NCI-H345 treated with DMSO at 0.1 percent for 48 hours (cell line): ENCODE data around the gene CEMIP2.

Experiments
- DNase-seq: peaks from one replicate; lab custom pipeline; 2025; ENCODE audit not compliant: unreplicated experiment; lab: John Stamatoyannopoulos, UW

CEMIP2 gene

GRCh38 chr9:71770170-71770569 is 1.9 kb upstream of the CEMIP2 start:
- no peak for DNase-seq

- peak; percentile 35 for DNase-seq
Observed at GRCh38 chr9:71769175-71770161, 1.2 kb upstream of the CEMIP2 start.

GRCh38 chr9:71767776-71768321 is 464 bp downstream of the CEMIP2 start:
- peak; percentile 22 for DNase-seq

GRCh38 chr9:71767163-71767775 is 1.0 kb downstream of the CEMIP2 start:
- no peak for DNase-seq

- no peak for DNase-seq
Observed at GRCh38 chr9:71766663-71767062, 1.6 kb downstream of the CEMIP2 start.

- no peak for DNase-seq
Observed at GRCh38 chr9:71765693-71766092, 2.6 kb downstream of the CEMIP2 start.

- no peak for DNase-seq
Observed at GRCh38 chr9:71764891-71765290, 3.4 kb downstream of the CEMIP2 start.

GRCh38 chr9:71764463-71764862 is 3.9 kb downstream of the CEMIP2 start:
- no peak for DNase-seq

GRCh38 chr9:71763832-71764231 is 4.5 kb downstream of the CEMIP2 start:
- no peak for DNase-seq

GRCh38 chr9:71762900-71763653 is 5.2 kb downstream of the CEMIP2 start:
- DNase-seq = no peak

- DNase-seq = no peak
Observed at GRCh38 chr9:71761938-71762353, 6.4 kb downstream of the CEMIP2 start.

GRCh38 chr9:71760901-71761300 is 7.4 kb downstream of the CEMIP2 start:
- DNase-seq = peak; percentile 35

GRCh38 chr9:71758785-71759184 is 9.5 kb downstream of the CEMIP2 start:
- DNase-seq = peak; percentile 64

GRCh38 chr9:71758277-71758676 is 10.0 kb downstream of the CEMIP2 start:
- DNase-seq = no peak

GRCh38 chr9:71756753-71757152 is 11.6 kb downstream of the CEMIP2 start:
- no peak for DNase-seq

GRCh38 chr9:71755869-71756268 is 12.4 kb downstream of the CEMIP2 start:
- no peak for DNase-seq

GRCh38 chr9:71755230-71755629 is 13.1 kb downstream of the CEMIP2 start:
- no peak for DNase-seq

GRCh38 chr9:71754151-71754550 is 14.2 kb downstream of the CEMIP2 start:
- no peak for DNase-seq

GRCh38 chr9:71752928-71753327 is 15.4 kb downstream of the CEMIP2 start:
- no peak for DNase-seq

GRCh38 chr9:71752352-71752751 is 16.0 kb downstream of the CEMIP2 start:
- DNase-seq = no peak

GRCh38 chr9:71748280-71748743 is 20.0 kb downstream of the CEMIP2 start:
- DNase-seq = no peak
